ENCODE data around the gene CYTH1. TPM values are rescaled to one million over a fixed set of nuclear protein-coding genes. Genes with fewer than 3 reads are reported as not detected.

The CYTH1 gene
- total and polyA plus RNA-seq, 2 donors (not counting 1 experiment from before 2014, with no cell fraction given): 255 to 353 TPM

DNA sequence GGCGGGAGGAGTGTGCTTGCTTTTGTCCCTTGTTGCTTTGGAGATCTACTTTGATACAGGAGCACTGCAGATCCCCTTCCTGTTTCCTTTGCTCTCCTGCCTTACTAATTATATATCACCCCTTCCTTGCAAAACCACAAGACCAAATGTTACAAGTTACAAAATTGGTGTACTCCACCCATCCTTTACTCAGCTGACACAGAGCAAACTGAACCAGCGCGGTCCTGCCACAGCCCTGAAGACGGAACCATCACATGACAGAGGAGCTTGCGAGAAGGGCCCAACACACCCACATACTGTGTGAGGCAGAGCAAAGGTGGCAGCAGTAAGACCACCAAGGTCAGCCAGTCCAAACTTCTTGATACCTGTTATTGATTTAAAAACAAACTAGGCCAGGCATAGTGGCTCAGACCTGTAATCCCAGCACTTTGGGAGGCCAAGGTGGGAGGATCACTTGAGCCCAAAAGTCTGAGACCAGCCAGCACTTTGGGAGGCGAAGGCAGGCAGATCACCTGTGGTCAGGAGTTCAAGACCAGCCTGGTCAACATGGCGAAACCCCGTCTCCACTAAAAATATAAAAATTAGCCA is 33.2 kb downstream of the CYTH1 start:
- Mint-ChIP-seq H3K4me1 (peaks cover 85% of the 10 kb centered on the region), H3K27ac (peak overlapping the region; percentile 90), H3K27me3 (no peaks in the 10 kb centered on the region), H3K4me3 (peak overlapping the region; percentile 79), H3K9me3 (ENCODE audit: insufficient read depth) (no peaks in the 10 kb centered on the region)
- 0% methylated on average over 4 of the region's 8 CpGs for WGBS (ENCODE audit: insufficient coverage)
- CTCF ChIA-PET: interaction anchor here (0.5 to 5.2 kb wide), 14 partner anchors 9 to 50 kb away, joined by 3 to 50 read pairs (median 4); no protein-coding TSS in a partner anchor
- no peak for TF ChIP-seq EZH2 (IDR thresholded peaks at IDR 0.05; ENCODE audit: borderline replicate concordance, insufficient read depth, low read depth, low read length, poor library complexity, severe bottlenecking)
- TF ChIP-seq CTCF (IDR thresholded peaks at IDR 0.05): no peak
- Histone ChIP-seq H3K4me2 (replicated peaks; ENCODE audit: low read depth, low read length, poor library complexity, severe bottlenecking) (peak overlapping the region; percentile 69), H3K27ac (ENCODE audit: low read length in 2 of 2) (peak overlapping the region; percentile 91 to 93), H3K36me3 (replicated peaks in 1 of 2; ENCODE audit: control extremely low read depth in 1 of 2, control insufficient read depth in 1 of 2, extremely low read depth in 1 of 2, insufficient read depth in 2 of 2, low read length in 1 of 2) (peaks cover 0 to 12% of the 10 kb centered on the region in 2 experiments), H3K4me3 (ENCODE audit: control extremely low read depth in 1 of 5, extremely low read depth in 1 of 5, insufficient read depth in 1 of 5, low read depth in 2 of 5, low read length in 4 of 5) (peak overlapping the region; percentile 3 to 44 (median 21)), H3K4me1 (ENCODE audit: control insufficient read depth in 2 of 2, insufficient read depth in 2 of 2, low read length in 2 of 2) (peaks cover 89 to 91% of the 10 kb centered on the region in 2 donors), H2AFZ (ENCODE audit: insufficient read depth, low read depth, low read length, poor library complexity, severe bottlenecking) (no peak overlapping the region), H3K27me3 (replicated peaks in 1 of 4; ENCODE audit: control extremely low read depth in 1 of 4, control insufficient read depth in 3 of 4, insufficient read depth in 4 of 4, low read length in 3 of 4) (no peaks in the 10 kb centered on the region), H3K79me2 (ENCODE audit: control insufficient read depth, insufficient read depth, low read length) (peaks cover 99% of the 10 kb centered on the region), H3K9ac (ENCODE audit: low read length) (peak overlapping the region; percentile 47), H4K20me1 (ENCODE audit: control insufficient read depth, insufficient read depth, low read length, poor library complexity, severe bottlenecking) (peaks cover 30% of the 10 kb centered on the region), H3K9me3 (ENCODE audit: control extremely low read depth in 1 of 3, control insufficient read depth in 2 of 3, insufficient read depth in 1 of 3, low read length in 2 of 3) (no peaks in the 10 kb centered on the region)
- peak; percentile 84 for DNase-seq
- intact Hi-C loops (cut with micrococcal nuclease): loop anchor here (1.0 kb wide), 2 partner anchors 10 to 30 kb away; no protein-coding TSS in a partner anchor
- ATAC-seq (ENCODE audit: low read depth): peak; percentile 90
- POLR2A ChIA-PET: interaction anchor here (0.6 to 2.0 kb wide), 6 partner anchors 9 to 32 kb away, joined by 4 to 8 read pairs (median 6); no protein-coding TSS in a partner anchor

Data from B cell (primary cell).